Sigmoid colon (tissue), 4 donors: Measurements from ENCODE around the gene ATP10B.

Experiments
- CTCF ChIP-seq, 4 experiments: fragments of 450-650 bp in 3 of 4; fragments of 200-600 bp in 1 of 4; IDR thresholded peaks; one replicate each; pipeline ENCODE4 v1.5.1; 2016 to 2019; ENCODE audit warnings: antibody characterized with exemption in 4 of 4, mild to moderate bottlenecking in 3 of 4, moderate library complexity in 2 of 4
- EP300 ChIP-seq, 4 donors: sonication (generic); formaldehyde crosslinking; IDR thresholded peaks; one replicate each; pipeline ENCODE4 v1.6.1; 2017; ENCODE audit warnings: antibody characterized with exemption in 4 of 4
- POLR2A ChIP-seq, 2 donors: fragments of 450-650 bp; IDR thresholded peaks; one replicate each; pipeline ENCODE4 v1.6.1; 2016; ENCODE audit warnings: antibody characterized with exemption in 2 of 2, mild to moderate bottlenecking in 2 of 2, moderate library complexity in 2 of 2
- POLR2AphosphoS5 ChIP-seq, 4 donors: sonication (generic); formaldehyde crosslinking; IDR thresholded peaks; one replicate each; pipeline ENCODE4 v1.6.1; 2017; ENCODE audit warnings: antibody characterized with exemption in 4 of 4

- TF ChIP-seq POLR2A (IDR thresholded peaks at IDR 0.05): no peak
- no peak for TF ChIP-seq CTCF (IDR thresholded peaks at IDR 0.05)
- no peak for TF ChIP-seq EP300 (IDR thresholded peaks at IDR 0.05)
- no peak for TF ChIP-seq POLR2AphosphoS5 (IDR thresholded peaks at IDR 0.05)
These were observed 301.9 kb downstream of the ATP10B start for GRCh38 chr5:160550075-160550474.
